Measurements from ENCODE around the gene TTLL11.

Gene TTLL11

DNA sequence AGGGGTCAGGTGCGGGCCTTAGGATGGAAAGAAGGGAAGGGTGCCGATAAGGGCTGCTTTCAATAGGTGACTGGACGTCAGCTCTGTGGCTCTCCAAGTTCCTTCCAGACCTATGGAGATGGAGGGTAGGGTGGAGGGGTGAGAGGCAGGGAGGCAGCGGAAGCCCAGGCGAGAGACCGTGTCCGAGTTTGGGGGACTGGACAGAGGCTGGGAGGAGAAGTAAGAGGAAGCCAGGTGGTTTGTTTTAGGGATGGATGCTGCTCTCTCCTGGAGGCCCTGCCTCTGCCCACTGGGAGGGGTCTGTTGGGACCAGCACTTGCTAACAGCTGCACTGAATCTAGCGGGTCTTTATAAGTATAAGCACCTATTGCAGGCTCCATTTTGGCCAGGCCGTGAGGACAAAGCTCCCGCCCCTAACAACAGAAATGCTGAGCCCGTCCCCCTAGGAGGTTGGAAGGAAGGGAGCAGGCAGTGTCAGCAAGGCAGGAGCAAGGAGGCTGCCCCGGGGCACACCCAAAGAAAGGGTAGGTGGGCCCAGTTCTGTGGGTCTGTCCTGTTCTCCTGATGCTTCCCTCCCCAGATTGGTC, 274.2 kb downstream of the TTLL11 start:
- Histone ChIP-seq H3K4me3 (ENCODE audit: low read depth, low read length) (no peak overlapping the region), H3K36me3 (ENCODE audit: control insufficient read depth, insufficient read depth, low read length) (no peaks in the 10 kb centered on the region), H3K9me3 (ENCODE audit: control insufficient read depth, low read length) (no peaks in the 10 kb centered on the region), H3K9ac (no peak overlapping the region), H3K27me3 (ENCODE audit: control insufficient read depth, insufficient read depth, low read length) (no peaks in the 10 kb centered on the region), H3K4me1 (peaks cover under 1% of the 10 kb centered on the region), H3K4me2 (ENCODE audit: low read length) (no peak overlapping the region), H2AFZ (no peak overlapping the region), H3K79me2 (no peaks in the 10 kb centered on the region), H3K27ac (no peak overlapping the region)
- TF ChIP-seq CTCF (IDR thresholded peaks at IDR 0.05): no peak

GRCh38 chr9:121818016-121818661, 275.0 kb downstream of the TTLL11 start:
- H3K27me3 ChIP-seq (ENCODE audit: control insufficient read depth, insufficient read depth, low read length): no peaks in the 10 kb centered on the region
- no peak overlapping the region for H2AFZ ChIP-seq
- H3K4me3 ChIP-seq (ENCODE audit: low read depth, low read length): no peak overlapping the region
- H3K79me2 ChIP-seq: no peaks in the 10 kb centered on the region
- no peaks in the 10 kb centered on the region for H3K36me3 ChIP-seq (ENCODE audit: control insufficient read depth, insufficient read depth, low read length)
- TF ChIP-seq CTCF (IDR thresholded peaks at IDR 0.05): no peak
- H3K9me3 ChIP-seq (ENCODE audit: control insufficient read depth, low read length): no peaks in the 10 kb centered on the region
- H3K9ac ChIP-seq: no peak overlapping the region
- H3K4me1 ChIP-seq: no peaks in the 10 kb centered on the region
- no peak overlapping the region for H3K4me2 ChIP-seq (ENCODE audit: low read length)
- H3K27ac ChIP-seq: no peak overlapping the region

DNA sequence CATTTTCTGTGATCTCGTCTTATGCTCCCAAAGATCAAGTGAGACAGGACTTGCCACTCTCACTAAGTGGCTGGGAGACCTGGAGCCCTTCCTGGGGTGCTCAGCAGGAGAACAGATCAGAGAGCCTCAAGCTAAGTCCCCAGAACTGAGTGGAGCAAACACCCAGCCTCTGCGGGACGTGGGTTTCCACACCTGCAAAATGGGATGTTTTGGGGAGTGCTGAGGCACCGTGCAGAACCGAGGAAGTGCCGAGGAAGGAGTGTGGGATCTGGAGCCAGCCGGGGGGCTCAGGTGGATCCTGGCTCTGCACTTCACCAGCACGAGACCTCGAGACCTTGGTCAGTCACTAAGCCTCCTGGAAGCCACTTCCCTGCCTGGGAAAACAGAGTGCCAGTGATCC, 275.6 kb downstream of the TTLL11 start:
- Histone ChIP-seq H3K4me1 (no peaks in the 10 kb centered on the region), H3K27ac (no peak overlapping the region), H3K79me2 (no peaks in the 10 kb centered on the region), H2AFZ (no peak overlapping the region), H3K4me2 (ENCODE audit: low read length) (no peak overlapping the region), H3K9ac (no peak overlapping the region), H3K36me3 (ENCODE audit: control insufficient read depth, insufficient read depth, low read length) (no peaks in the 10 kb centered on the region), H3K9me3 (ENCODE audit: control insufficient read depth, low read length) (no peaks in the 10 kb centered on the region), H3K4me3 (ENCODE audit: low read depth, low read length) (no peak overlapping the region), H3K27me3 (ENCODE audit: control insufficient read depth, insufficient read depth, low read length) (no peaks in the 10 kb centered on the region)
- TF ChIP-seq CTCF (IDR thresholded peaks at IDR 0.05): no peak

GRCh38 chr9:121816845-121817450, 276.2 kb downstream of the TTLL11 start:
- no peak for TF ChIP-seq CTCF (IDR thresholded peaks at IDR 0.05)
- no peak overlapping the region for H2AFZ ChIP-seq
- no peak overlapping the region for H3K9ac ChIP-seq
- H3K4me1 ChIP-seq: no peaks in the 10 kb centered on the region
- no peak overlapping the region for H3K4me2 ChIP-seq (ENCODE audit: low read length)
- no peak overlapping the region for H3K4me3 ChIP-seq (ENCODE audit: low read depth, low read length)
- no peaks in the 10 kb centered on the region for H3K36me3 ChIP-seq (ENCODE audit: control insufficient read depth, insufficient read depth, low read length)
- no peaks in the 10 kb centered on the region for H3K79me2 ChIP-seq
- no peaks in the 10 kb centered on the region for H3K9me3 ChIP-seq (ENCODE audit: control insufficient read depth, low read length)
- no peak overlapping the region for H3K27ac ChIP-seq
- H3K27me3 ChIP-seq (ENCODE audit: control insufficient read depth, insufficient read depth, low read length): no peaks in the 10 kb centered on the region
